ENCODE results near the gene GNG4. TPM values are rescaled to one million over a fixed set of nuclear protein-coding genes. Genes with fewer than 3 reads are reported as not detected.

GNG4 gene
- total RNA-seq, 2 experiments from 2014 or later = not detected

- ChIA-PET POLR2A (interaction anchor here (0.6 to 0.7 kb wide), 3 partner anchors 84 to 1644 kb away, joined by 3 to 4 read pairs (median 4); no protein-coding TSS in a partner anchor), CTCF (ENCODE audit: unreplicated experiment) (no interaction called here)
- Histone ChIP-seq H3K27ac (ENCODE audit: low read depth, low read length, poor library complexity, severe bottlenecking) (no peak overlapping the region), H3K9me2 (ENCODE audit: insufficient read depth, low read length) (no peaks in the 10 kb centered on the region), H3K4me3 (ENCODE audit: low read depth, low read length, poor library complexity, severe bottlenecking) (no peak overlapping the region), H3K9me3 (ENCODE audit: low read length) (no peaks in the 10 kb centered on the region), H4K20me1 (ENCODE audit: insufficient read depth, low read length) (no peaks in the 10 kb centered on the region), H2AFZ (ENCODE audit: low read length) (no peak overlapping the region), H3K4me1 (ENCODE audit: insufficient read depth, low read length, poor library complexity, severe bottlenecking) (no peaks in the 10 kb centered on the region), H3K4me2 (ENCODE audit: low read length) (no peak overlapping the region), H3K36me3 (ENCODE audit: insufficient read depth, low read length) (no peaks in the 10 kb centered on the region), H3K79me2 (ENCODE audit: insufficient read depth, low read depth, low read length) (no peaks in the 10 kb centered on the region)
- TF ChIP-seq CTCF (conservative IDR thresholded peaks at IDR 0.05; ENCODE audit: low read length) (no peak), EZH2phosphoT487 (IDR thresholded peaks at IDR 0.05; ENCODE audit: borderline replicate concordance, low read depth, low read length) (no peak)
- intact Hi-C loops (cut with micrococcal nuclease; ENCODE audit: unreplicated experiment) = no loop called here
- DNase-seq (ENCODE audit: low spot score) = no peak
- BruUV-seq (replicated peaks) = no TSS peak
Observed at GRCh38 chr1:235617808-235618207, 31.8 kb downstream of the GNG4 start.

DNA sequence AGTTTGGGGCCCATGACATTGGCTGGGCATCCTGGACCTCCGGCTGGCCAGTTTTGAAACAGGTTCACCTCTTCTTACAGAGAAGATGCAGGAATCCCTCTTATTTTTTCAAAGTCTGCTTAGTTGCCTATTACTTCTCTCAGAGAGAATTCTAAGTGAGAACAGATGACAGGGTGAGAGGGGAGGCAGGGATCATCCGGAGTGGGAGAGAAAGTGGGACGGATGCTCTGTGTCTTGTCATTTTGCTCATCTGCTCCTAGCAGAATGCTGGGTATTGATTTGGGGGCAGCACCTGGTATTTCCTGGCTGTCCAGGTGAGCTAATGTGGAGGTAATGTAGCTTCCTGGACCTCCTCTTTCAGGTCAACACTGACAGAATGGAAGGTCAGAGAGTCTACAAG is 32.4 kb downstream of the GNG4 start:
- TF ChIP-seq CTCF (conservative IDR thresholded peaks at IDR 0.05; ENCODE audit: low read length) = no peak
- no peak for TF ChIP-seq EZH2phosphoT487 (IDR thresholded peaks at IDR 0.05; ENCODE audit: borderline replicate concordance, low read depth, low read length)
- DNase-seq (ENCODE audit: low spot score) = no peak
- Histone ChIP-seq H2AFZ (ENCODE audit: low read length) (no peak overlapping the region), H3K27ac (ENCODE audit: low read depth, low read length, poor library complexity, severe bottlenecking) (no peak overlapping the region), H3K4me1 (ENCODE audit: insufficient read depth, low read length, poor library complexity, severe bottlenecking) (no peaks in the 10 kb centered on the region), H3K9me3 (ENCODE audit: low read length) (no peaks in the 10 kb centered on the region), H3K4me3 (ENCODE audit: low read depth, low read length, poor library complexity, severe bottlenecking) (no peak overlapping the region), H4K20me1 (ENCODE audit: insufficient read depth, low read length) (no peaks in the 10 kb centered on the region), H3K4me2 (ENCODE audit: low read length) (no peak overlapping the region), H3K79me2 (ENCODE audit: insufficient read depth, low read depth, low read length) (no peaks in the 10 kb centered on the region), H3K9me2 (ENCODE audit: insufficient read depth, low read length) (no peaks in the 10 kb centered on the region), H3K36me3 (ENCODE audit: insufficient read depth, low read length) (no peaks in the 10 kb centered on the region)
- CTCF ChIA-PET (ENCODE audit: unreplicated experiment) = no interaction called here
- intact Hi-C loops (cut with micrococcal nuclease; ENCODE audit: unreplicated experiment) = no loop called here
- POLR2A ChIA-PET = interaction anchor here (0.6 kb wide), 1 partner anchor 1643 kb away, joined by 4 read pairs; no protein-coding TSS in a partner anchor
- BruUV-seq (replicated peaks) = no TSS peak

- TF ChIP-seq CTCF (conservative IDR thresholded peaks at IDR 0.05; ENCODE audit: low read length) (no peak), EZH2phosphoT487 (IDR thresholded peaks at IDR 0.05; ENCODE audit: borderline replicate concordance, low read depth, low read length) (no peak)
- intact Hi-C loops (cut with micrococcal nuclease; ENCODE audit: unreplicated experiment) = no loop called here
- Histone ChIP-seq H3K36me3 (ENCODE audit: insufficient read depth, low read length) (no peaks in the 10 kb centered on the region), H3K9me3 (ENCODE audit: low read length) (no peaks in the 10 kb centered on the region), H3K4me1 (ENCODE audit: insufficient read depth, low read length, poor library complexity, severe bottlenecking) (no peaks in the 10 kb centered on the region), H4K20me1 (ENCODE audit: insufficient read depth, low read length) (no peaks in the 10 kb centered on the region), H3K9me2 (ENCODE audit: insufficient read depth, low read length) (no peaks in the 10 kb centered on the region), H3K79me2 (ENCODE audit: insufficient read depth, low read depth, low read length) (no peaks in the 10 kb centered on the region), H3K27ac (ENCODE audit: low read depth, low read length, poor library complexity, severe bottlenecking) (no peak overlapping the region), H2AFZ (ENCODE audit: low read length) (no peak overlapping the region), H3K4me2 (ENCODE audit: low read length) (no peak overlapping the region), H3K4me3 (ENCODE audit: low read depth, low read length, poor library complexity, severe bottlenecking) (no peak overlapping the region)
- ChIA-PET POLR2A (interaction anchor here (1.3 kb wide), 1 partner anchor 8 kb away, joined by 3 read pairs; no protein-coding TSS in a partner anchor), CTCF (ENCODE audit: unreplicated experiment) (no interaction called here)
- no peak for DNase-seq (ENCODE audit: low spot score)
- BruUV-seq (replicated peaks) = no TSS peak
Observed at GRCh38 chr1:235614442-235614954, 35.1 kb downstream of the GNG4 start.

Measured in OCI-LY7 (cell line).